HEK293T (cell line): ENCODE results near the gene MYO5B.
A peak's percentile ranks its signal among the peaks of the same experiment; 100 is the strongest.

Experiments used
- CTCF ChIA-PET: fragments of 350-600 bp; formaldehyde crosslinking; extraction: SDS; loops from one replicate; lab custom pipeline; 2021; ENCODE audit warnings: antibody characterized with exemption, inconsistent platforms; lab: Yijun Ruan, JAX
- POLR2A ChIA-PET: fragments of 350-600 bp; formaldehyde crosslinking; extraction: SDS; loops from one replicate; lab custom pipeline; 2020; ENCODE audit warnings: antibody characterized with exemption, inconsistent platforms; lab: Yijun Ruan, JAX
- DNase-seq: peaks from one replicate; pipeline ENCODE4 v3.0.0; 2012; ENCODE audit warnings: mixed read lengths; ENCODE audit errors: extremely low spot score
- ARNT ChIP-seq: fragments of 450-650 bp; IDR thresholded peaks from 2 replicates; pipeline ENCODE4 v1.6.1; 2017; ENCODE audit warnings: mild to moderate bottlenecking
- BHLHE40 ChIP-seq: fragments of 450-650 bp; IDR thresholded peaks from 2 replicates; pipeline ENCODE4 v1.6.1; 2016; ENCODE audit warnings: mild to moderate bottlenecking, moderate library complexity, borderline replicate concordance
- CTBP1 ChIP-seq: fragments of 450-650 bp; IDR thresholded peaks from 2 replicates; pipeline ENCODE4 v1.6.1; 2016; ENCODE audit warnings: borderline replicate concordance
- ELF4 ChIP-seq: fragments of 450-650 bp; IDR thresholded peaks from 2 replicates; pipeline ENCODE4 v1.6.1; 2017; ENCODE audit warnings: antibody characterized with exemption
- FOXA1 ChIP-seq: fragments of 450-650 bp; IDR thresholded peaks from 2 replicates; pipeline ENCODE4 v1.6.1; 2016; ENCODE audit warnings: mild to moderate bottlenecking
- FOXK2 ChIP-seq: fragments of 450-650 bp; IDR thresholded peaks from 2 replicates; pipeline ENCODE4 v1.6.1; 2016; ENCODE audit warnings: mild to moderate bottlenecking
- FOXM1 ChIP-seq: fragments of 450-650 bp; IDR thresholded peaks from 2 replicates; pipeline ENCODE4 v1.6.1; 2017; ENCODE audit warnings: mild to moderate bottlenecking, borderline replicate concordance
- HDGF ChIP-seq: fragments of 450-650 bp; IDR thresholded peaks from 2 replicates; pipeline ENCODE4 v1.6.1; 2017; ENCODE audit warnings: antibody characterized with exemption, borderline replicate concordance
- L3MBTL2 ChIP-seq: fragments of 450-650 bp; conservative IDR thresholded peaks from 2 replicates; pipeline ENCODE4 v1.6.1; 2016; ENCODE audit warnings: mild to moderate bottlenecking
- LEF1 ChIP-seq: fragments of 450-650 bp; IDR thresholded peaks from 2 replicates; pipeline ENCODE4 v1.6.1; 2017; ENCODE audit warnings: mild to moderate bottlenecking, borderline replicate concordance
- NFRKB ChIP-seq: fragments of 450-650 bp; IDR thresholded peaks from 2 replicates; pipeline ENCODE4 v1.6.1; 2016; ENCODE audit warnings: mild to moderate bottlenecking, moderate library complexity
- SP1 ChIP-seq: fragments of 450-650 bp; IDR thresholded peaks from 2 replicates; pipeline ENCODE4 v1.6.1; 2017
- SUZ12 ChIP-seq: fragments of 450-650 bp; IDR thresholded peaks from 2 replicates; pipeline ENCODE4 v1.6.1; 2016; ENCODE audit warnings: mild to moderate bottlenecking
- TARDBP ChIP-seq: fragments of 450-650 bp; IDR thresholded peaks from 2 replicates; pipeline ENCODE4 v1.6.1; 2016
- ZNF384 ChIP-seq: fragments of 450-650 bp; IDR thresholded peaks from 2 replicates; pipeline ENCODE4 v1.6.1; 2016
- TF ChIP-seq, protein P1 (sequence below): fragments of 450-650 bp; IDR thresholded peaks from 2 replicates; pipeline ENCODE4 v1.6.1; 2016

MYO5B gene

DNA sequence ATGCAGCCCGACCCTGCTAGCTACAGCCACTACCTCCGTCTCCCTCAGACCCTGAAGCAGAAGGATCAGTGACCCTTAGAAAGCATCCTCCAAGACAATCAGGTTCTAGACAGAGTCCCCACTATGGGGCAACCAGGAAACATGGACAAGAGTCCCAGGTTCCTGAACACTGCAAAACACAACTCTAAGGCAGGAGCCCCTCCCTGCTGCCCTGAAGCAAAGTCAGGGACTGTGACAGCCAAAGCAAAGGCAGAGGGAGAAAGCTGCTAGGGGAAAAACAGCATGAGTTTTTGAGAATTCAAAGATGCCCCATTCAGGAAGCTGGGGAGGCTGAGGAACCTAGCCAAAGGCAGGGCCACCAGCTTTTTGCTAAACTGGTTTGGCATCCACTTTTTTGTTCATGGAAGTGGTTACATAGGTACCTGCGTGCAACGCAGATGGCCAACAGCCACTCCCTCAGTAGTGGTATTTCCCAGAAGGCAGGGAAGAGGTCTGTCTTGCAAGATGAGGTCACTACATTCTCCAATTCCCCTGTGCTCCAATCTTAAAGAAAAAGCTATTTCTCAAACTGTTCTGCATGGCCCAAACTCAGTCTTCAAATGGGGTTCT lies 33.2 kb downstream of the MYO5B start:
- no peak for DNase-seq
- CTCF ChIA-PET: no interaction called here
- TF ChIP-seq FOXM1 (no peak), SUZ12 (no peak), FOXK2 (no peak), ARNT (no peak), LEF1 (no peak), FOXA1 (no peak), SP1 (no peak), ZNF384 (no peak), CTBP1 (no peak), L3MBTL2 (no peak)
- POLR2A ChIA-PET: no interaction called here

DNA sequence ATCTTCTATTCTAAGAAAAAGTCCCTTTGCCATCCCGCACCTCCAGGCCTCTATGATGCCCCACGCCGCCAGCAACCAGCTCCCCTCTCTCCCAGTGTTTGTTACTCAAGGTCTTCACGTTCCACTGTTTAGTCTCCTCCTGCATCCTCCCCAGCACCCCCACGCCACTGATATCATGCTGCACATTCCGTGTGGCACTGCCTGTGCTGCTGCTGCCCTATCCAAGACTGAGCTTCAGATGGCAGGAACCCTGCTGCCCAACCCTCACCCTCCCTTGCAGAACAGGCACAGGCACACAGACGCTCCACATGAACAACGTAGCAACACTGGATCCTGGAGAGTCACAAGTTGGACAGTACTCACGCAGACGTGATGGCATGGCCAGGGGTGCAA lies 35.3 kb downstream of the MYO5B start:
- CTCF ChIA-PET: no interaction called here
- TF ChIP-seq SUZ12 (no peak), L3MBTL2 (no peak), ELF4 (no peak), CTBP1 (no peak), HDGF (no peak), ZNF384 (no peak), TARDBP (no peak), LEF1 (no peak), SP1 (no peak), FOXK2 (no peak)
- DNase-seq: no peak
- POLR2A ChIA-PET: no interaction called here

DNA sequence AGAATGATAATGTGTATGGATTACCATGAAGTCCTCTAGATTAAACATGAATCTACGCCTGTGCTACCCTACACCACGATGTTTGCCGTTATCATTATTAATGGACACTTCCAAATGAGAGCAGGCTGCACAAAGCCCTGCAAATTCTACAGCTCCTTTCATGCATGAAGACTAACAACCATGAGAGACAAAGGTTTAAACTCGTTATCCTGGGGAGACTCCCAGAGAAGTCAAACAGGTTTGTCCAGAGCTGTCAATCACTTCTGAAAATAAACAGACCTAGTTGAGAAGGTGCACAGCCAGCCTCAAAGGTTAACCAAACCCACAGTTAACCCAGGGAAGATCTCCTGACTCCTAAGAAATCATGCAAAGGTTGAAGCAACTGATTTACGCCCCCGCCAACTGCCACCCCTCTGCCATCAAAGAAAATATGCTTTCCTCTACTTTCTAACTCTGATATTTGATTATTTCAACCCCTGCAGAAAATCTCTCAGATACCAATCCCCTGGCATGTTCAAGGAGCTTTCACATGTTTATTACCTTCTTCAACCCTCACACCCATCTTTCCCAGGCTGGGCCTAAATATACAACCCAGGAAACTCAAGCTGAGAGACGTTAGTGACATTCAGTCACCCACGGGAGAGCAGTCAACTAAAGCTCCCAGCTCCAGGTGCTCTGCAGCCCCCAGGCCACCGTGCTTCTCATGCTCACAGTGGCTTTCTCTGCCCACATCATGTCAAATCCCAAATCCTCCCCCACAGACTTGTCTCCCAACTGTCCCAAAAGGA lies 35.9 kb downstream of the MYO5B start:
- TF ChIP-seq, protein P1, sequence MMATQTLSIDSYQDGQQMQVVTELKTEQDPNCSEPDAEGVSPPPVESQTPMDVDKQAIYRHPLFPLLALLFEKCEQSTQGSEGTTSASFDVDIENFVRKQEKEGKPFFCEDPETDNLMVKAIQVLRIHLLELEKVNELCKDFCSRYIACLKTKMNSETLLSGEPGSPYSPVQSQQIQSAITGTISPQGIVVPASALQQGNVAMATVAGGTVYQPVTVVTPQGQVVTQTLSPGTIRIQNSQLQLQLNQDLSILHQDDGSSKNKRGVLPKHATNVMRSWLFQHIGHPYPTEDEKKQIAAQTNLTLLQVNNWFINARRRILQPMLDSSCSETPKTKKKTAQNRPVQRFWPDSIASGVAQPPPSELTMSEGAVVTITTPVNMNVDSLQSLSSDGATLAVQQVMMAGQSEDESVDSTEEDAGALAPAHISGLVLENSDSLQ: peak; percentile 30; the same call in 1 of the 2 replicates
- TF ChIP-seq FOXK2: no peak
- CTCF ChIA-PET: no interaction called here
- no peak for DNase-seq
- POLR2A ChIA-PET: no interaction called here

DNA sequence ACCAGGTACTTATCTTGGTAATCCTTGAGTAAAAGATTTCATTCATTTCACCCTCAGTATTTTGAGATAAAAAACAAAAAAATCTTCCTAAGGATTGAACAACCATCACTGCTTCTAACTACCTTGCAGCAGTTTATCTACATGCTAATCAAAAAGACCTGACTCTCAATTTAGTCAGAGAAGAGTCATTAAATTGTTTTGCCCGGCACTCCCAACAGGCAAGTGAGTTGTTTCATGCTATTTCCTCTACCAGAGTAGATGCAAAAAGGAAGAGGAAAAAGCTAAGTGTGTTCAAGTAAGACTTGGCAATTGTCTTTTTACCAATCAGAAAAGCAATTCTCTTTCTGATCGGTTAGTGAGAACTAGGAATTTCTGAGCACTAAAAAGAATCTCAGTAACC lies 39.5 kb downstream of the MYO5B start:
- no peak for DNase-seq
- ChIA-PET CTCF (no interaction called here), POLR2A (no interaction called here)
- TF ChIP-seq FOXK2 (no peak), BHLHE40 (no peak), ARNT (no peak), TARDBP (no peak), L3MBTL2 (no peak), LEF1 (no peak), NFRKB (no peak), CTBP1 (no peak), SUZ12 (no peak), FOXA1 (no peak), HDGF (no peak), SP1 (no peak), ZNF384 (no peak), ELF4 (no peak), FOXM1 (no peak)
- TF ChIP-seq, protein P1: no peak

DNA sequence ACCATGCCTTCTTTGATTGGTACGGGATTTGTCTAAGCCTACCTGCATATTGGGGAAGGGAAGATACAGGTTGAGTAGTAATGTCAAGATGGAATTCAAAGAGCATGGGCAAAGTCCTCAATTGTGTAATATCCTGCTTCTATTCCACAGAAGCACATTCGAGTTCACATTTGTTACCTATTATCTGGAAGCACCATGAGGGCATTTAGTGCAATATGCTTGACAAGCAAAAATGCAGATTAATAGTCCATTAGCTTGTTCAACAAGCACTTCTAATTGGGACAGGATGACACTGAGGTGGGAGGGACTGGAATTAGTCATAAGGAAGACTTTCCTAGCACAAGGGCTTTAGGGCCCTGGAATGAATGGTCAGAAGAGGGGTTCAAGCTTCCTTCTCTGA lies 40.5 kb downstream of the MYO5B start:
- ChIA-PET CTCF (no interaction called here), POLR2A (no interaction called here)

More for the DNA sequence above, 40.5 kb downstream of the MYO5B start:
- DNase-seq: no peak
- TF ChIP-seq FOXM1: no peak
- no peak for TF ChIP-seq ZNF384
- no peak for TF ChIP-seq ELF4
- TF ChIP-seq FOXA1: no peak
- no peak for TF ChIP-seq HDGF
- TF ChIP-seq SUZ12: no peak
- TF ChIP-seq SP1: no peak
- TF ChIP-seq FOXK2: no peak
- TF ChIP-seq BHLHE40: no peak
- TF ChIP-seq, protein P1: no peak
- TF ChIP-seq CTBP1: no peak
- no peak for TF ChIP-seq L3MBTL2
- no peak for TF ChIP-seq LEF1
- no peak for TF ChIP-seq TARDBP
- TF ChIP-seq NFRKB: no peak
